CD4-positive, alpha-beta T cell (primary cell): Measurements from ENCODE around the gene HHAT. TPM values are rescaled to one million over a fixed set of nuclear protein-coding genes. Genes with fewer than 3 reads are reported as not detected.

Experiments
- ATAC-seq: fragments of 200-7000 bp; cut with Tn5 transposase; one replicate; pipeline ENCODE4 v1.10.0; 2022; ENCODE audit warnings: mild to moderate bottlenecking; ENCODE audit not compliant: poor library complexity
- CTCF ChIA-PET: fragments of 350-600 bp; sonication (Branson Sonifier 250); formaldehyde crosslinking; loops from one replicate; lab custom pipeline; 2021; ENCODE audit warnings: antibody characterized with exemption, inconsistent platforms; lab: Charles Lee
- POLR2A ChIA-PET: fragments of 350-600 bp; sonication (Branson Sonifier 250); formaldehyde crosslinking; loops from one replicate; lab custom pipeline; 2021; ENCODE audit warnings: antibody characterized with exemption, inconsistent platforms; lab: Charles Lee
- DNase-seq, 14 experiments: peaks; one replicate each; pipeline ENCODE4 v3.0.0-alpha.2; 2013 to 2020; ENCODE audit warnings: mixed read lengths in 2 of 14
- H3K27ac ChIP-seq, 2 donors: one replicate each; pipeline versions ENCODE4 v1.5.1 to v1.7.0; 2013; ENCODE audit warnings: low read length in 2 of 2, low read depth in 1 of 2, mild to moderate bottlenecking in 1 of 2
- H3K27me3 ChIP-seq, 2 experiments: 1 replicate in 1 of 2; 2 replicates in 1 of 2; pipeline versions ENCODE4 v1.6.1 to v1.7.0; 2013; ENCODE audit warnings: low read length in 2 of 2, control low read depth in 1 of 2, mild to moderate bottlenecking in 1 of 2, moderate library complexity in 1 of 2; ENCODE audit not compliant: insufficient read depth in 2 of 2, control insufficient read depth in 1 of 2
- H3K36me3 ChIP-seq: one replicate; pipeline ENCODE4 v1.6.1; 2013; ENCODE audit warnings: low read length, control low read depth; ENCODE audit not compliant: insufficient read depth
- H3K4me1 ChIP-seq: one replicate; pipeline ENCODE4 v1.6.1; 2013; ENCODE audit warnings: low read length, control low read depth; ENCODE audit not compliant: insufficient read depth
- H3K4me3 ChIP-seq: one replicate; pipeline ENCODE4 v1.5.1; 2013; ENCODE audit warnings: mild to moderate bottlenecking, low read length, moderate library complexity
- H3K9me3 ChIP-seq, 2 experiments: 1 replicate in 1 of 2; 2 replicates in 1 of 2; pipeline versions ENCODE4 v1.6.1 to v1.7.0; 2013; ENCODE audit warnings: low read length in 2 of 2, mild to moderate bottlenecking in 2 of 2, control low read depth in 1 of 2, moderate library complexity in 1 of 2; ENCODE audit not compliant: control insufficient read depth in 1 of 2, insufficient read depth in 1 of 2
- H3K27ac Mint-ChIP-seq: one replicate; pipeline ENCODE4 v1.8.0; 2020; ENCODE audit warnings: mixed read lengths
- H3K27me3 Mint-ChIP-seq: one replicate; pipeline ENCODE4 v1.8.0; 2021; ENCODE audit warnings: mixed read lengths
- H3K36me3 Mint-ChIP-seq: one replicate; pipeline ENCODE4 v1.8.0; 2021; ENCODE audit warnings: low read depth, mixed read lengths
- H3K4me1 Mint-ChIP-seq: one replicate; pipeline ENCODE4 v1.8.0; 2021; ENCODE audit warnings: low read depth, mixed read lengths
- H3K4me3 Mint-ChIP-seq: one replicate; pipeline ENCODE4 v1.8.0; 2020; ENCODE audit warnings: mild to moderate bottlenecking, mixed read lengths
- H3K9me3 Mint-ChIP-seq: one replicate; pipeline ENCODE4 v1.8.0; 2020; ENCODE audit warnings: mixed read lengths
- intact Hi-C, 2 experiments: fragments of 100-400 bp; cut with DNase I in 1 of 2; cut with micrococcal nuclease in 1 of 2; formaldehyde crosslinking; loops; one replicate each; pipeline versions ENCODE4 v1.15.1 to v1.9.0; 2023 to 2025; cut with DNase I, micrococcal nuclease
- total RNA-seq, 174 experiments: library from RNA in 2 of 174; stranded (reverse) in 2 of 174; gene quantifications; one replicate each; pipeline ENCODE4 v1.2.3 and lab custom pipeline; 2021 to 2026
- TF ChIP-seq, protein P1 (sequence below): fragments of 200-600 bp; IDR thresholded peaks from one replicate; pipeline ENCODE4 v1.8.0; 2022; ENCODE audit warnings: antibody characterized with exemption, mild to moderate bottlenecking

HHAT gene
- total RNA-seq, 2 experiments from 2014 or later: 3.1 to 3.3 TPM

DNA sequence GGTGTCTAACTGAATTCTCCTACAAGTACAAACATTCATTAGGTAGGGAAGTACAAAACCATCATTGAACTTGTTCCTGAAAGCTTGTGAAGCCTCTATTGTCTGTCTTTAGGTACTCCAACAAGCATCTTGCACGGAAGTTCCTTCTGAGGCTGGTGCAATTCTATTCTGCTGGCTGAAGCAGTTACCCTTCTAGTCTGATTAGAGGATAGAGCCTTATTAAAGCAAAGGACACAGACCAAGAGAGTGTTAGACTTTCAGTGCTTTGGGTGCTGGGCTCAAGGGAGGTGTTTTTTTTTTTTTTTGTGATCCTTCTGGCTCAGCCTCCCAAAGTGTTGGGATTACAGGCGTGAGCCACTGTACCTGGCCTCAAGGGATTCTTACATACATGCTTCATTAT is 43.8 kb downstream of the HHAT start:
- Mint-ChIP-seq H3K4me1 (peaks cover 14% of the 10 kb centered on the region), H3K27me3 (no peaks in the 10 kb centered on the region), H3K4me3 (no peak overlapping the region), H3K9me3 (no peaks in the 10 kb centered on the region), H3K27ac (no peak overlapping the region), H3K36me3 (no peaks in the 10 kb centered on the region)
- no peaks in the 10 kb centered on the region for H3K27me3 ChIP-seq
- no peak overlapping the region for H3K27ac ChIP-seq
- H3K4me1 ChIP-seq: peaks cover 2% of the 10 kb centered on the region
- ChIA-PET POLR2A (no interaction called here), CTCF (interaction anchor here (0.7 to 1.2 kb wide), 2 partner anchors 39 to 44 kb away, joined by 3 to 4 read pairs; no protein-coding TSS in a partner anchor)
- no peak overlapping the region for H3K4me3 ChIP-seq
- TF ChIP-seq, protein P1, sequence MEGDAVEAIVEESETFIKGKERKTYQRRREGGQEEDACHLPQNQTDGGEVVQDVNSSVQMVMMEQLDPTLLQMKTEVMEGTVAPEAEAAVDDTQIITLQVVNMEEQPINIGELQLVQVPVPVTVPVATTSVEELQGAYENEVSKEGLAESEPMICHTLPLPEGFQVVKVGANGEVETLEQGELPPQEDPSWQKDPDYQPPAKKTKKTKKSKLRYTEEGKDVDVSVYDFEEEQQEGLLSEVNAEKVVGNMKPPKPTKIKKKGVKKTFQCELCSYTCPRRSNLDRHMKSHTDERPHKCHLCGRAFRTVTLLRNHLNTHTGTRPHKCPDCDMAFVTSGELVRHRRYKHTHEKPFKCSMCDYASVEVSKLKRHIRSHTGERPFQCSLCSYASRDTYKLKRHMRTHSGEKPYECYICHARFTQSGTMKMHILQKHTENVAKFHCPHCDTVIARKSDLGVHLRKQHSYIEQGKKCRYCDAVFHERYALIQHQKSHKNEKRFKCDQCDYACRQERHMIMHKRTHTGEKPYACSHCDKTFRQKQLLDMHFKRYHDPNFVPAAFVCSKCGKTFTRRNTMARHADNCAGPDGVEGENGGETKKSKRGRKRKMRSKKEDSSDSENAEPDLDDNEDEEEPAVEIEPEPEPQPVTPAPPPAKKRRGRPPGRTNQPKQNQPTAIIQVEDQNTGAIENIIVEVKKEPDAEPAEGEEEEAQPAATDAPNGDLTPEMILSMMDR: no peak
- no peaks in the 10 kb centered on the region for H3K36me3 ChIP-seq
- DNase-seq (no peak), ATAC-seq (no peak)
- no peaks in the 10 kb centered on the region for H3K9me3 ChIP-seq
- intact Hi-C loops: no loop called here

DNA sequence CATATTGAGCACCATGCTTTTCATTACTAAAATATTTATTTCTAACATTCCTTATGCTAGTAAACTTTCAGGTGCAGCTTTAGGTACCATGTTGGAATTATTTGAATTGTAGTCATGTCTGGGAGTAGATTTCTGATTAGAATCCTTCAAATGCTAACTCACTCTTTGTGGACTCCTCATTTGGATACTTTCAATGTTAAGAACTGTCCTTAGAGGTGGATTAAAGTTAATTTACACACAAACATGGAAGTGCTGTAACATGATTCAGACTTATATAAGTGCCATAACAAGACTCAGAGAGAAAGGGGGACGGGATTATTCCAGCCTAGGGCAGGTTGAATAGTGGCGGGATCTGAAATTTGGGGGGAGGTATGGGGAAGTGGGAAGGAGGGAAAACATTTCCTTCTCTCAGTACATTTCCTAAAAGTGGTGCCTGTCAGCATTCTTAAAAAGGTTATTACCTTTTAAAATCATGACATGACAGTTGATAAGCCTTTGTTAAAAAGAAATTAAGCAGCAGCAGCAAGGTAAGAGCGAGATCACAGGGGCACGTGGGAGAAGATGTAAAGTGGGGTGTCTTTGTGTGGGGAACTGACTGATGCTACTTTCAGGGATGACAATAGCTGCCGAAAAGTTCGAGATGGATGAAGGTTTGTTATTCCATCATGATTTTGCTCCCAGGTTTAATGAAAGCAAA is 44.4 kb downstream of the HHAT start:
- DNase-seq (no peak), ATAC-seq (no peak)
- Mint-ChIP-seq H3K4me3 (no peak overlapping the region), H3K9me3 (no peaks in the 10 kb centered on the region), H3K27me3 (no peaks in the 10 kb centered on the region), H3K4me1 (peaks cover 14% of the 10 kb centered on the region), H3K36me3 (no peaks in the 10 kb centered on the region), H3K27ac (peak overlapping the region; percentile 84)
- H3K9me3 ChIP-seq: no peaks in the 10 kb centered on the region
- ChIA-PET POLR2A (interaction anchor here (1.8 kb wide), 1 partner anchor 27 kb away, joined by 6 read pairs; no protein-coding TSS in a partner anchor), CTCF (interaction anchor here (1.1 to 2.2 kb wide), 4 partner anchors 28 to 44 kb away, joined by 3 to 14 read pairs (median 8); partner anchors contain the start of gene HHAT)
- intact Hi-C loops: no loop called here
- no peak overlapping the region for H3K4me3 ChIP-seq
- peaks cover 2% of the 10 kb centered on the region for H3K4me1 ChIP-seq
- H3K27ac ChIP-seq: no peak overlapping the region
- H3K27me3 ChIP-seq: no peaks in the 10 kb centered on the region
- TF ChIP-seq, protein P1: no peak
- H3K36me3 ChIP-seq: no peaks in the 10 kb centered on the region

DNA sequence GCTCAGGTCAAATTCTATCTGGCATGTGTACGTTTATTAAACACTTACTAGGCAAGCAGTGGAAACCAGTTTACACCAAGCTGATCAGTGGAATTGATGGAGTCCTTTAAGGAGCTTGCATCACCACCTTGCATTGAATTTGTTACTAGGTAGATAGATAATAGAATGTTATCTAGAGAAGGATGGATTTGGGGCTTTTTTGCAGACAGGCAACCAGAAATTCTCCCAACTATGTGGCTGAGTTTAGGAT is 44.9 kb downstream of the HHAT start:
- H3K27me3 Mint-ChIP-seq: no peaks in the 10 kb centered on the region
- intact Hi-C loops: no loop called here

More for the DNA sequence above, 44.9 kb downstream of the HHAT start:
- TF ChIP-seq, protein P1: no peak
- Mint-ChIP-seq H3K9me3 (no peaks in the 10 kb centered on the region), H3K27ac (peak overlapping the region; percentile 84), H3K4me1 (peaks cover 14% of the 10 kb centered on the region), H3K4me3 (no peak overlapping the region), H3K36me3 (no peaks in the 10 kb centered on the region)
- Histone ChIP-seq H3K4me3 (no peak overlapping the region), H3K36me3 (no peaks in the 10 kb centered on the region), H3K27ac (no peak overlapping the region), H3K9me3 (no peaks in the 10 kb centered on the region), H3K27me3 (no peaks in the 10 kb centered on the region), H3K4me1 (peaks cover 2% of the 10 kb centered on the region)
- ChIA-PET CTCF (interaction anchor here (0.8 to 2.2 kb wide), 6 partner anchors 17 to 759 kb away, joined by 3 to 14 read pairs (median 4); partner anchors contain the start of gene HHAT), POLR2A (interaction anchor here (0.8 to 1.8 kb wide), 3 partner anchors 10 to 41 kb away, joined by 3 to 6 read pairs (median 4); no protein-coding TSS in a partner anchor)
- no peak for ATAC-seq
- no peak for DNase-seq
